Esophagus squamous epithelium (tissue), 4 donors: Measurements from ENCODE around the gene CCDC187.

Experiments
- CTCF ChIP-seq, 6 experiments: fragments of 450-650 bp in 4 of 6; fragments of 200-600 bp in 2 of 6; sonication (generic) in 2 of 6; IDR thresholded peaks; one replicate each; pipeline ENCODE4 v1.5.1; 2016 to 2019; ENCODE audit warnings: antibody characterized with exemption in 6 of 6, mild to moderate bottlenecking in 4 of 6, moderate library complexity in 4 of 6
- POLR2A ChIP-seq, 4 donors: fragments of 450-650 bp; IDR thresholded peaks; one replicate each; pipeline ENCODE4 v1.6.1; 2017; ENCODE audit warnings: antibody characterized with exemption in 4 of 4, mild to moderate bottlenecking in 4 of 4, moderate library complexity in 3 of 4

- TF ChIP-seq CTCF (IDR thresholded peaks at IDR 0.05) = no peak
- no peak for TF ChIP-seq POLR2A (IDR thresholded peaks at IDR 0.05)
These were observed 84.6 kb downstream of the CCDC187 start for GRCh38 chr9:136219276-136219675.
